Bronchial epithelial cell (primary cell): Measurements from ENCODE around the gene HHIPL1. TPM values are rescaled to one million over a fixed set of nuclear protein-coding genes. Genes with fewer than 3 reads are reported as not detected.

Source experiments
- DNase-seq: peaks from one replicate; pipeline ENCODE4 v3.0.0-alpha.2; 2010; ENCODE audit warnings: low read depth
- FAIRE-seq: peaks from 2 replicates; lab custom pipeline; 2011; peaks lifted over from hg19 to GRCh38; lab: Jason Lieb, UNC
- H3K27me3 ChIP-seq: 2 replicates; pipeline ENCODE4 v1.5.1; 2011; ENCODE audit warnings: low read length; ENCODE audit not compliant: control insufficient read depth, insufficient read depth
- H3K36me3 ChIP-seq: 2 replicates; pipeline ENCODE4 v1.5.1; 2011; ENCODE audit warnings: low read length; ENCODE audit not compliant: control insufficient read depth, insufficient read depth
- H3K4me3 ChIP-seq: 2 replicates; pipeline ENCODE4 v1.5.1; 2011; ENCODE audit warnings: mild to moderate bottlenecking, low read depth, low read length, control low read depth
- CTCF ChIP-seq: IDR thresholded peaks from 2 replicates; pipeline ENCODE4 v1.5.1; 2011; ENCODE audit warnings: mild to moderate bottlenecking, moderate library complexity, low read length, control low read depth, inconsistent platforms; ENCODE audit not compliant: insufficient read depth, severe bottlenecking
- total RNA-seq: library from RNA; depleted of rRNA; stranded (reverse); fragments of >200 nt; gene quantifications from 2 replicates; pipeline ENCODE4 v1.2.1, GENCODE V29; 2014

HHIPL1 gene
- total RNA-seq, 1 donor from 2014 or later = 0.53 TPM

GRCh38 chr14:99675382-99675835 lies 30.5 kb downstream of the HHIPL1 start:
- no peak for DNase-seq
- Histone ChIP-seq H3K4me3 (no peak overlapping the region), H3K36me3 (no peaks in the 10 kb centered on the region), H3K27me3 (peaks cover 3% of the 10 kb centered on the region)
- no peak for FAIRE-seq
- no peak for TF ChIP-seq CTCF

GRCh38 chr14:99675951-99676350 lies 31.0 kb downstream of the HHIPL1 start:
- Histone ChIP-seq H3K27me3 (peaks cover 3% of the 10 kb centered on the region), H3K4me3 (no peak overlapping the region), H3K36me3 (no peaks in the 10 kb centered on the region)
- no peak for DNase-seq
- no peak for FAIRE-seq
- no peak for TF ChIP-seq CTCF

- no peak for DNase-seq
- Histone ChIP-seq H3K27me3 (peaks cover 3% of the 10 kb centered on the region), H3K36me3 (no peaks in the 10 kb centered on the region), H3K4me3 (no peak overlapping the region)
- TF ChIP-seq CTCF = no peak
- no peak for FAIRE-seq
Observed at GRCh38 chr14:99676657-99677056, 31.7 kb downstream of the HHIPL1 start.

- peaks cover 3% of the 10 kb centered on the region for H3K27me3 ChIP-seq
- FAIRE-seq (no peak), DNase-seq (no peak)
- H3K36me3 ChIP-seq = no peaks in the 10 kb centered on the region
- H3K4me3 ChIP-seq = no peak overlapping the region
- no peak for TF ChIP-seq CTCF
Observed at GRCh38 chr14:99677231-99678140, 32.6 kb downstream of the HHIPL1 start.

GRCh38 chr14:99678198-99678597 lies 33.3 kb downstream of the HHIPL1 start:
- FAIRE-seq = no peak
- no peak for TF ChIP-seq CTCF
- Histone ChIP-seq H3K4me3 (no peak overlapping the region), H3K27me3 (peaks cover 3% of the 10 kb centered on the region), H3K36me3 (no peaks in the 10 kb centered on the region)
- DNase-seq = no peak
